IMR-90 (cell line): Measurements from ENCODE around the gene TMEM161A. TPM values are rescaled to one million over a fixed set of nuclear protein-coding genes. Genes with fewer than 3 reads are reported as not detected.

Source experiments
- ATAC-seq: fragments of 200-7000 bp; cut with Tn5 transposase; 2 replicates; pipeline ENCODE4 v1.9.1; 2020; ENCODE audit warnings: low read depth, mild to moderate bottlenecking, moderate library complexity
- BruUV-seq: library from RNA; stranded (reverse); fragments of 400-500 nt; replicated peaks from 2 replicates; lab custom pipeline; 2021; lab: Mats Ljungman, UMichigan
- CTCF ChIA-PET: fragments of 300-600 bp; formaldehyde crosslinking; extraction: SDS; loops from one replicate; lab custom pipeline; 2021; ENCODE audit warnings: antibody characterized with exemption; lab: Yijun Ruan, JAX
- POLR2A ChIA-PET: fragments of 300-600 bp; sonication (Branson Sonifier 250); formaldehyde crosslinking; loops from one replicate; lab custom pipeline; 2022; ENCODE audit warnings: antibody characterized with exemption; ENCODE audit not compliant: unreplicated experiment; lab: Charles Lee
- DNase-seq: peaks from one replicate; pipeline ENCODE4 v3.0.0; 2013
- H2AFZ ChIP-seq: replicated peaks from 2 replicates; pipeline ENCODE3; 2013; ENCODE audit warnings: low read length, mild to moderate bottlenecking; ENCODE audit not compliant: poor library complexity
- H2AK5ac ChIP-seq: 2 replicates; pipeline ENCODE4 v1.6.1; 2013; ENCODE audit warnings: low read depth, low read length, inconsistent platforms
- H2AK9ac ChIP-seq: replicated peaks from 2 replicates; pipeline ENCODE3; 2013; ENCODE audit warnings: mild to moderate bottlenecking, low read depth, low read length, moderate library complexity; ENCODE audit not compliant: poor library complexity
- H2BK120ac ChIP-seq: 2 replicates; pipeline ENCODE4 v1.6.1; 2013; ENCODE audit warnings: low read depth, low read length, inconsistent platforms
- H2BK15ac ChIP-seq: 3 replicates; pipeline ENCODE4 v1.6.1; 2013; ENCODE audit warnings: low read depth, low read length, inconsistent platforms
- H2BK20ac ChIP-seq: 2 replicates; pipeline ENCODE4 v1.6.1; 2013; ENCODE audit warnings: low read depth, mild to moderate bottlenecking, inconsistent platforms, low read length, moderate library complexity
- H2BK5ac ChIP-seq: 2 replicates; pipeline ENCODE4 v1.6.1; 2013; ENCODE audit warnings: mild to moderate bottlenecking, low read depth, low read length, inconsistent platforms; ENCODE audit not compliant: poor library complexity, severe bottlenecking
- H3K14ac ChIP-seq: replicated peaks from 2 replicates; pipeline ENCODE4 v1.6.1; 2013; ENCODE audit warnings: low read depth, low read length, inconsistent platforms
- H3K18ac ChIP-seq: 2 replicates; pipeline ENCODE4 v1.6.1; 2013; ENCODE audit warnings: low read depth, low read length, control low read depth
- H3K23ac ChIP-seq: 2 replicates; pipeline ENCODE4 v1.6.1; 2013; ENCODE audit warnings: low read depth, low read length, inconsistent platforms
- H3K27ac ChIP-seq: 2 replicates; pipeline ENCODE4 v1.5.1; 2013; ENCODE audit warnings: mild to moderate bottlenecking, control low read depth, low read length; ENCODE audit not compliant: insufficient read depth
- H3K27me3 ChIP-seq: 2 replicates; pipeline ENCODE4 v1.6.1; 2013; ENCODE audit warnings: low read length; ENCODE audit not compliant: control insufficient read depth, insufficient read depth
- H3K36me3 ChIP-seq: 2 replicates; pipeline ENCODE4 v1.6.1; 2013; ENCODE audit warnings: low read length, mixed read lengths; ENCODE audit not compliant: control insufficient read depth, insufficient read depth
- H3K4ac ChIP-seq: 2 replicates; pipeline ENCODE4 v1.6.1; 2013; ENCODE audit warnings: low read depth, low read length, inconsistent platforms
- H3K4me1 ChIP-seq: 2 replicates; pipeline ENCODE4 v1.6.1; 2013; ENCODE audit warnings: low read length, mixed read lengths; ENCODE audit not compliant: control insufficient read depth, insufficient read depth
- H3K4me2 ChIP-seq: 2 replicates; pipeline ENCODE4 v1.6.1; 2013; ENCODE audit warnings: low read depth, mild to moderate bottlenecking, control low read depth, low read length, moderate library complexity
- H3K4me3 ChIP-seq: 2 replicates; pipeline ENCODE4 v1.5.1; 2013; ENCODE audit warnings: low read depth, mild to moderate bottlenecking, control low read depth, low read length, moderate library complexity; ENCODE audit not compliant: insufficient read depth
- H3K56ac ChIP-seq: 2 replicates; pipeline ENCODE4 v1.6.1; 2013; ENCODE audit warnings: low read length, inconsistent platforms; ENCODE audit not compliant: insufficient read depth; ENCODE audit errors: extremely low read depth
- H3K79me1 ChIP-seq, 2 experiments: 2 replicates each; pipeline ENCODE4 v1.6.1; 2013; ENCODE audit warnings: low read length in 2 of 2, inconsistent platforms in 1 of 2, low read depth in 1 of 2
- H3K9ac ChIP-seq: 2 replicates; pipeline ENCODE4 v1.6.1; 2013; ENCODE audit warnings: low read depth, low read length, control low read depth
- H3K9me1 ChIP-seq: 2 replicates; pipeline ENCODE4 v1.6.1; 2013; ENCODE audit warnings: low read length, inconsistent platforms; ENCODE audit not compliant: insufficient read depth
- H3K9me3 ChIP-seq: 2 replicates; pipeline ENCODE4 v1.6.1; 2013; ENCODE audit warnings: low read length; ENCODE audit not compliant: control insufficient read depth, insufficient read depth
- H4K20me1 ChIP-seq: 2 replicates; pipeline ENCODE4 v1.6.1; 2013; ENCODE audit warnings: low read length, inconsistent platforms; ENCODE audit not compliant: insufficient read depth
- H4K5ac ChIP-seq: 2 replicates; pipeline ENCODE4 v1.6.1; 2013; ENCODE audit warnings: mild to moderate bottlenecking, low read depth, low read length, control low read depth
- H4K8ac ChIP-seq, 2 experiments: 2 replicates each; pipeline ENCODE4 v1.6.1; 2013; ENCODE audit warnings: low read depth in 2 of 2, low read length in 2 of 2, control low read depth in 1 of 2, inconsistent platforms in 1 of 2
- H4K91ac ChIP-seq: 2 replicates; pipeline ENCODE4 v1.6.1; 2013; ENCODE audit warnings: low read depth, low read length, inconsistent platforms; ENCODE audit not compliant: insufficient read depth
- MAZ ChIP-seq: IDR thresholded peaks from 2 replicates; pipeline ENCODE4 v1.6.1; 2012; ENCODE audit warnings: low read depth, mild to moderate bottlenecking, low read length, improper control_type of control experiment, moderate library complexity, borderline replicate concordance
- MXI1 ChIP-seq: IDR thresholded peaks from 2 replicates; pipeline ENCODE4 v1.6.1; 2012; ENCODE audit warnings: low read depth, mild to moderate bottlenecking, low read length, moderate library complexity, borderline replicate concordance
- NFE2L2 ChIP-seq: fragments of 150-350 bp; IDR thresholded peaks from 2 replicates; pipeline ENCODE4 v1.6.1; 2016; ENCODE audit warnings: low read depth, mild to moderate bottlenecking, low read length
- POLR2A ChIP-seq: IDR thresholded peaks from 2 replicates; pipeline ENCODE4 v1.6.1; 2012; ENCODE audit warnings: mild to moderate bottlenecking, low read depth, low read length
- RAD21 ChIP-seq: IDR thresholded peaks from 2 replicates; pipeline ENCODE4 v1.6.1; 2012; ENCODE audit warnings: low read length, improper control_type of control experiment
- SMC3 ChIP-seq: fragments of 150-350 bp; IDR thresholded peaks from 2 replicates; pipeline ENCODE4 v1.6.1; 2016; ENCODE audit warnings: low read depth, mild to moderate bottlenecking, antibody characterized with exemption, low read length, moderate library complexity
- USF2 ChIP-seq: fragments of 150-350 bp; IDR thresholded peaks from 2 replicates; pipeline ENCODE4 v1.6.1; 2017; ENCODE audit warnings: mild to moderate bottlenecking, antibody characterized with exemption, low read length, low read depth
- WGBS, 2 experiments: methylation state at CpG; one replicate each; pipeline versions ENCODE4 v1.1.5 to v1.1.7; 2013; ENCODE audit warnings: missing lambda C conversion rate in 2 of 2; ENCODE audit not compliant: insufficient read length in 1 of 2; ENCODE audit errors: extremely low coverage in 2 of 2; 5-methylcytosine and 5-hydroxymethylcytosine counted together
- dilution Hi-C: fragments of 300-500 bp; cut with HindIII; formaldehyde crosslinking; loops from one replicate; pipeline ENCODE4 v1.14.3; 2018; ENCODE audit warnings: low sequenced_read_pairs; ENCODE audit not compliant: unreplicated experiment
- in situ Hi-C: fragments of 300-500 bp; cut with MboI; formaldehyde crosslinking; loops from 3 replicates; pipeline ENCODE4 v1.14.3; 2019; ENCODE audit warnings: low sequenced_read_pairs, inconsistent platforms, mixed read lengths
- intact Hi-C: fragments of 100-400 bp; cut with micrococcal nuclease; formaldehyde crosslinking; loops from 2 replicates; pipeline ENCODE4 v1.10.0; 2022
- polyA plus RNA-seq, 3 experiments: library from polyadenylated mRNA; depleted of rRNA; stranded (reverse); fragments of >200 nt; gene quantifications; 2 replicates each; pipeline ENCODE4 v1.2.3, GENCODE V29; 2012; ENCODE audit warnings: low replicate concordance in 1 of 3
- total RNA-seq: library from RNA; depleted of rRNA; stranded (reverse); fragments of >200 nt; gene quantifications from 2 replicates; pipeline ENCODE4 v1.2.3, GENCODE V29; 2012
- TF ChIP-seq, protein P1 (sequence below): conservative IDR thresholded peaks from 2 replicates; pipeline ENCODE4 v1.5.1; 2012; ENCODE audit warnings: mild to moderate bottlenecking, low read depth, low read length, improper control_type of control experiment

Gene TMEM161A
- total and polyA plus RNA-seq, 2 of the 4 experiments (the other 2 are of a cell fraction) = 11.1 to 34.8 TPM

DNA sequence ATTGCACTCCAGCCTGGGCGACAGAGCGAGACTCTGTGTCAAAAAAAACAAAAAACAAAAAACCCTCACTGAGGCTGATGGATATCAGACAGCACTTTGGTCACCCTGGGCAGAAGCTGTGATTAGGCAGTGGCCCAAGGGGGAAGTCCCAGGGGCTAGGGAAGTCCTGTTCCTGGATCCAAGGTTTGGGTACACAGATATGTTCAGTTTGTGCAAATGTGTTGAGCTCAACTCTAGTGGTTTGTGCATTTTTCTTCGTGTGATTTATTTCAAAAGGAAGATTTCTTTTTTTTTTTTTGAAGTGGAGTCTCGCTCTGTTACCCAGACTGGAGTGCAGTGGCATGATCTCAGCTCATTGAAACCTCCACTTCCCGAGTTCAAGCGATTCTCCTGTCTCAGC lies 19.5 kb upstream of the TMEM161A start:
- no peaks in the 10 kb centered on the region for H3K9me1 ChIP-seq
- H2AFZ ChIP-seq = no peak overlapping the region

More for the DNA sequence above, 19.5 kb upstream of the TMEM161A start:
- no peak overlapping the region for H3K4me2 ChIP-seq
- BruUV-seq = no TSS peak
- H4K5ac ChIP-seq = no peak overlapping the region
- DNase-seq (no peak), ATAC-seq (no peak)
- H3K4ac ChIP-seq = no peak overlapping the region
- H3K14ac ChIP-seq = no peak overlapping the region
- H2AK5ac ChIP-seq = no peak overlapping the region
- H4K91ac ChIP-seq = no peak overlapping the region
- intact Hi-C loops = no loop called here
- ChIA-PET CTCF (no interaction called here), POLR2A (no interaction called here)
- H2AK9ac ChIP-seq = no peak overlapping the region
- H3K27me3 ChIP-seq = no peaks in the 10 kb centered on the region
- H2BK20ac ChIP-seq = no peak overlapping the region
- TF ChIP-seq POLR2A (no peak), USF2 (no peak), SMC3 (no peak), NFE2L2 (no peak), RAD21 (no peak), MXI1 (no peak), MAZ (no peak)
- TF ChIP-seq, protein P1, sequence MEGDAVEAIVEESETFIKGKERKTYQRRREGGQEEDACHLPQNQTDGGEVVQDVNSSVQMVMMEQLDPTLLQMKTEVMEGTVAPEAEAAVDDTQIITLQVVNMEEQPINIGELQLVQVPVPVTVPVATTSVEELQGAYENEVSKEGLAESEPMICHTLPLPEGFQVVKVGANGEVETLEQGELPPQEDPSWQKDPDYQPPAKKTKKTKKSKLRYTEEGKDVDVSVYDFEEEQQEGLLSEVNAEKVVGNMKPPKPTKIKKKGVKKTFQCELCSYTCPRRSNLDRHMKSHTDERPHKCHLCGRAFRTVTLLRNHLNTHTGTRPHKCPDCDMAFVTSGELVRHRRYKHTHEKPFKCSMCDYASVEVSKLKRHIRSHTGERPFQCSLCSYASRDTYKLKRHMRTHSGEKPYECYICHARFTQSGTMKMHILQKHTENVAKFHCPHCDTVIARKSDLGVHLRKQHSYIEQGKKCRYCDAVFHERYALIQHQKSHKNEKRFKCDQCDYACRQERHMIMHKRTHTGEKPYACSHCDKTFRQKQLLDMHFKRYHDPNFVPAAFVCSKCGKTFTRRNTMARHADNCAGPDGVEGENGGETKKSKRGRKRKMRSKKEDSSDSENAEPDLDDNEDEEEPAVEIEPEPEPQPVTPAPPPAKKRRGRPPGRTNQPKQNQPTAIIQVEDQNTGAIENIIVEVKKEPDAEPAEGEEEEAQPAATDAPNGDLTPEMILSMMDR = no peak
- H3K79me1 ChIP-seq = no peaks in the 10 kb centered on the region
- H3K9me3 ChIP-seq = peaks cover 6% of the 10 kb centered on the region; the same call in 1 of the 2 replicates
- no CpG with 5 or more reads among the region's 6 CpGs for WGBS, 2 experiments
- H2BK120ac ChIP-seq = no peak overlapping the region
- dilution Hi-C loops = no loop called here
- H4K20me1 ChIP-seq = no peaks in the 10 kb centered on the region
- in situ Hi-C loops = no loop called here
- no peak overlapping the region for H3K18ac ChIP-seq
- H2BK15ac ChIP-seq = no peak overlapping the region
- no peak overlapping the region for H4K8ac ChIP-seq
- H3K4me1 ChIP-seq = no peaks in the 10 kb centered on the region
- no peak overlapping the region for H2BK5ac ChIP-seq
- H3K36me3 ChIP-seq = peaks cover 7% of the 10 kb centered on the region; the same call in 1 of the 2 replicates
- no peak overlapping the region for H3K9ac ChIP-seq
- H3K23ac ChIP-seq = no peak overlapping the region
- no peak overlapping the region for H3K4me3 ChIP-seq
- no peak overlapping the region for H3K27ac ChIP-seq
- H3K56ac ChIP-seq = no peak overlapping the region
